HTR-8/SVneo (cell line): ENCODE results near the gene ZNF365.
"Not testable (repeated sequence)": the region's sequence is repeated elsewhere in the genome, so short reads cannot be mapped to it uniquely, and the experiment has no call there.

Experiments used
- DNase-seq: peaks from one replicate; pipeline ENCODE4 v3.0.0; 2011; ENCODE audit warnings: low spot score, mixed read lengths; ENCODE audit not compliant: insufficient read length
- FAIRE-seq: peaks from 2 replicates; lab custom pipeline; 2011; peaks lifted over from hg19 to GRCh38; lab: Jason Lieb, UNC

Gene ZNF365

GRCh38 chr10:62376071-62377025 lies 2.2 kb downstream of the ZNF365 start:
- FAIRE-seq: no peak
- DNase-seq: no peak

GRCh38 chr10:62377026-62377415 lies 2.9 kb downstream of the ZNF365 start:
- FAIRE-seq (no peak), DNase-seq (no peak)

GRCh38 chr10:62377966-62378365 lies 3.8 kb downstream of the ZNF365 start:
- DNase-seq (no peak), FAIRE-seq (no peak)

GRCh38 chr10:62378877-62379276 lies 4.7 kb downstream of the ZNF365 start:
- not testable (repeated sequence) for FAIRE-seq, DNase-seq

- no peak for DNase-seq
Observed at GRCh38 chr10:62379394-62379793, 5.2 kb downstream of the ZNF365 start.

GRCh38 chr10:62380016-62380415 lies 5.8 kb downstream of the ZNF365 start:
- DNase-seq (peak; percentile 80), FAIRE-seq (no peak)

More at GRCh38 chr10:62379394-62379793, 5.2 kb downstream of the ZNF365 start:
- FAIRE-seq: no peak

- DNase-seq (no peak), FAIRE-seq (no peak)
Observed at GRCh38 chr10:62381385-62382102, 7.4 kb downstream of the ZNF365 start.

- DNase-seq: no peak
- FAIRE-seq: no peak
Observed at GRCh38 chr10:62382831-62383230, 8.7 kb downstream of the ZNF365 start.

GRCh38 chr10:62384057-62384446 lies 9.9 kb downstream of the ZNF365 start:
- DNase-seq (peak; percentile 46), FAIRE-seq (no peak)

- FAIRE-seq (no peak), DNase-seq (no peak)
Observed at GRCh38 chr10:62384447-62385081, 10.4 kb downstream of the ZNF365 start.

- no peak for FAIRE-seq
- no peak for DNase-seq
Observed at GRCh38 chr10:62386356-62387320, 12.5 kb downstream of the ZNF365 start.

- DNase-seq (no peak), FAIRE-seq (no peak)
Observed at GRCh38 chr10:62388328-62388727, 14.2 kb downstream of the ZNF365 start.

- DNase-seq: no peak
- FAIRE-seq: peak; percentile 9
Observed at GRCh38 chr10:62390497-62391176, 16.5 kb downstream of the ZNF365 start.

GRCh38 chr10:62393237-62393636 lies 19.1 kb downstream of the ZNF365 start:
- FAIRE-seq (no peak), DNase-seq (no peak)

GRCh38 chr10:62394556-62395018 lies 20.4 kb downstream of the ZNF365 start:
- DNase-seq: no peak
- no peak for FAIRE-seq

GRCh38 chr10:62395892-62396291 lies 21.7 kb downstream of the ZNF365 start:
- DNase-seq (no peak), FAIRE-seq (no peak)

GRCh38 chr10:62396864-62397263 lies 22.7 kb downstream of the ZNF365 start:
- no peak for DNase-seq
- no peak for FAIRE-seq

GRCh38 chr10:62399211-62399610 lies 25.0 kb downstream of the ZNF365 start:
- no peak for DNase-seq
- FAIRE-seq: no peak

GRCh38 chr10:62402508-62402907 lies 28.3 kb downstream of the ZNF365 start:
- FAIRE-seq (no peak), DNase-seq (no peak)
